Trophoblast cell (in vitro differentiated cells and primary cell): ENCODE data around the gene IL10.

Source experiments
- DNase-seq, 2 donors: peaks; one replicate each; pipeline ENCODE4 v3.0.0-alpha.2; 2016
- H2AFZ ChIP-seq: 2 replicates; pipeline ENCODE4 v1.6.1; 2013; ENCODE audit warnings: low read length, moderate library complexity, mild to moderate bottlenecking; ENCODE audit not compliant: insufficient read depth, poor library complexity
- H2AK5ac ChIP-seq: 2 replicates; pipeline ENCODE4 v1.6.1; 2013; ENCODE audit warnings: mild to moderate bottlenecking, low read length
- H2BK120ac ChIP-seq: 2 replicates; pipeline ENCODE4 v1.6.1; 2013; ENCODE audit warnings: low read length, mild to moderate bottlenecking, moderate library complexity; ENCODE audit not compliant: insufficient read depth, poor library complexity
- H2BK12ac ChIP-seq: 2 replicates; pipeline ENCODE4 v1.6.1; 2013; ENCODE audit warnings: mild to moderate bottlenecking, low read length, moderate library complexity
- H2BK5ac ChIP-seq: 2 replicates; pipeline ENCODE4 v1.6.1; 2013; ENCODE audit warnings: low read length, low read depth, moderate library complexity, mild to moderate bottlenecking; ENCODE audit not compliant: poor library complexity
- H3K14ac ChIP-seq: 2 replicates; pipeline ENCODE4 v1.6.1; 2013; ENCODE audit warnings: mild to moderate bottlenecking, low read length
- H3K18ac ChIP-seq: 2 replicates; pipeline ENCODE4 v1.6.1; 2013; ENCODE audit warnings: mild to moderate bottlenecking, low read length
- H3K23ac ChIP-seq: 2 replicates; pipeline ENCODE4 v1.6.1; 2013; ENCODE audit warnings: low read length
- H3K27ac ChIP-seq: 2 replicates; pipeline ENCODE4 v1.5.1; 2013; ENCODE audit warnings: low read depth, mild to moderate bottlenecking, inconsistent platforms, low read length, moderate library complexity
- H3K27me3 ChIP-seq: 2 replicates; pipeline ENCODE4 v1.6.1; 2013; ENCODE audit warnings: inconsistent platforms, mild to moderate bottlenecking, low read length, moderate library complexity; ENCODE audit not compliant: insufficient read depth
- H3K36me3 ChIP-seq, 2 experiments: 1 replicate in 1 of 2; 2 replicates in 1 of 2; pipeline ENCODE4 v1.6.1; 2013; ENCODE audit warnings: low read length in 2 of 2, mild to moderate bottlenecking in 2 of 2, moderate library complexity in 1 of 2; ENCODE audit not compliant: insufficient read depth in 2 of 2, control insufficient read depth in 1 of 2
- H3K4ac ChIP-seq: 2 replicates; pipeline ENCODE4 v1.6.1; 2013; ENCODE audit warnings: low read depth, mild to moderate bottlenecking, low read length, moderate library complexity
- H3K4me1 ChIP-seq, 2 experiments: 1 replicate in 1 of 2; 2 replicates in 1 of 2; pipeline ENCODE4 v1.6.1; 2013; ENCODE audit warnings: low read length in 2 of 2, mild to moderate bottlenecking in 2 of 2, moderate library complexity in 1 of 2; ENCODE audit not compliant: insufficient read depth in 2 of 2, control insufficient read depth in 1 of 2
- H3K4me2 ChIP-seq: 2 replicates; pipeline ENCODE4 v1.6.1; 2013; ENCODE audit warnings: inconsistent platforms, mild to moderate bottlenecking, low read length, moderate library complexity
- H3K4me3 ChIP-seq: 2 replicates; pipeline ENCODE4 v1.5.1; 2013; ENCODE audit warnings: mild to moderate bottlenecking, low read depth, low read length, inconsistent platforms
- H3K79me1 ChIP-seq: one replicate; pipeline ENCODE4 v1.6.1; 2013; ENCODE audit warnings: low read length
- H3K79me2 ChIP-seq: 2 replicates; pipeline ENCODE4 v1.6.1; 2013; ENCODE audit warnings: low read length, mild to moderate bottlenecking; ENCODE audit not compliant: control insufficient read depth, insufficient read depth, poor library complexity
- H3K9ac ChIP-seq: 2 replicates; pipeline ENCODE4 v1.6.1; 2013; ENCODE audit warnings: mild to moderate bottlenecking, low read length
- H3K9me3 ChIP-seq: 2 replicates; pipeline ENCODE4 v1.6.1; 2013; ENCODE audit warnings: low read depth, mild to moderate bottlenecking, control low read depth, inconsistent platforms, low read length; ENCODE audit not compliant: insufficient read depth
- H4K12ac ChIP-seq: 2 replicates; pipeline ENCODE4 v1.6.1; 2013; ENCODE audit warnings: low read depth, mild to moderate bottlenecking, low read length, moderate library complexity
- H4K8ac ChIP-seq: 2 replicates; pipeline ENCODE4 v1.6.1; 2013; ENCODE audit warnings: low read depth, mild to moderate bottlenecking, low read length, moderate library complexity
- H4K91ac ChIP-seq: one replicate; pipeline ENCODE4 v1.6.1; 2013; ENCODE audit warnings: low read depth, mild to moderate bottlenecking, low read length, moderate library complexity
- WGBS: extraction: QIAGEN DNeasy Blood & Tissue Kit; methylation state at CpG from one replicate; pipeline ENCODE4 v1.1.7; 2013; ENCODE audit warnings: missing lambda C conversion rate; ENCODE audit not compliant: insufficient read length, insufficient coverage; ENCODE audit errors: extremely low coverage; 5-methylcytosine and 5-hydroxymethylcytosine counted together

The IL10 gene

GRCh38 chr1:206787891-206788290 lies 15.6 kb upstream of the IL10 start:
- no peak overlapping the region for H3K4me3 ChIP-seq
- no peak overlapping the region for H2AFZ ChIP-seq
- no peak overlapping the region for H2BK12ac ChIP-seq
- H3K79me1 ChIP-seq = no peaks in the 10 kb centered on the region
- no peak overlapping the region for H3K4ac ChIP-seq
- no peak overlapping the region for H3K14ac ChIP-seq
- no peak overlapping the region for H3K4me2 ChIP-seq
- H3K23ac ChIP-seq = no peak overlapping the region
- H3K9me3 ChIP-seq = no peaks in the 10 kb centered on the region
- no peak overlapping the region for H2BK5ac ChIP-seq
- no peak overlapping the region for H2BK120ac ChIP-seq
- no peaks in the 10 kb centered on the region for H3K79me2 ChIP-seq
- H3K27me3 ChIP-seq = no peaks in the 10 kb centered on the region
- H3K36me3 ChIP-seq = no peaks in the 10 kb centered on the region
- no peak overlapping the region for H3K18ac ChIP-seq
- no peak for DNase-seq
- no peak overlapping the region for H3K9ac ChIP-seq
- H3K4me1 ChIP-seq = peaks cover 0 to 3% of the 10 kb centered on the region in 2 experiments
- H2AK5ac ChIP-seq = no peak overlapping the region
- H4K91ac ChIP-seq = no peak overlapping the region
- H4K12ac ChIP-seq = no peak overlapping the region
- no CpG with 5 or more reads among the region's 5 CpGs for WGBS
- no peak overlapping the region for H4K8ac ChIP-seq
- H3K27ac ChIP-seq = no peak overlapping the region

- H3K9me3 ChIP-seq = no peaks in the 10 kb centered on the region
- no peak overlapping the region for H3K4me2 ChIP-seq
- no CpG with 5 or more reads among the region's 5 CpGs for WGBS
- no peak overlapping the region for H2AFZ ChIP-seq
- H3K23ac ChIP-seq = no peak overlapping the region
- no peak overlapping the region for H3K14ac ChIP-seq
- no peak for DNase-seq
- no peak overlapping the region for H4K12ac ChIP-seq
- H3K4me3 ChIP-seq = no peak overlapping the region
- H4K91ac ChIP-seq = no peak overlapping the region
- H2BK120ac ChIP-seq = no peak overlapping the region
- no peak overlapping the region for H3K9ac ChIP-seq
- peaks cover 0 to 3% of the 10 kb centered on the region in 2 experiments for H3K4me1 ChIP-seq
- H3K4ac ChIP-seq = no peak overlapping the region
- H4K8ac ChIP-seq = no peak overlapping the region
- no peaks in the 10 kb centered on the region for H3K79me2 ChIP-seq
- no peaks in the 10 kb centered on the region for H3K27me3 ChIP-seq
- H3K18ac ChIP-seq = no peak overlapping the region
- H2BK5ac ChIP-seq = no peak overlapping the region
- no peak overlapping the region for H3K27ac ChIP-seq
- H3K79me1 ChIP-seq = no peaks in the 10 kb centered on the region
- H3K36me3 ChIP-seq = no peaks in the 10 kb centered on the region
- H2AK5ac ChIP-seq = no peak overlapping the region
- no peak overlapping the region for H2BK12ac ChIP-seq
These were observed 14.1 kb upstream of the IL10 start for GRCh38 chr1:206786212-206786886.

GRCh38 chr1:206785182-206785765 lies 13.0 kb upstream of the IL10 start:
- WGBS = no CpG with 5 or more reads among the region's 4 CpGs

DNA sequence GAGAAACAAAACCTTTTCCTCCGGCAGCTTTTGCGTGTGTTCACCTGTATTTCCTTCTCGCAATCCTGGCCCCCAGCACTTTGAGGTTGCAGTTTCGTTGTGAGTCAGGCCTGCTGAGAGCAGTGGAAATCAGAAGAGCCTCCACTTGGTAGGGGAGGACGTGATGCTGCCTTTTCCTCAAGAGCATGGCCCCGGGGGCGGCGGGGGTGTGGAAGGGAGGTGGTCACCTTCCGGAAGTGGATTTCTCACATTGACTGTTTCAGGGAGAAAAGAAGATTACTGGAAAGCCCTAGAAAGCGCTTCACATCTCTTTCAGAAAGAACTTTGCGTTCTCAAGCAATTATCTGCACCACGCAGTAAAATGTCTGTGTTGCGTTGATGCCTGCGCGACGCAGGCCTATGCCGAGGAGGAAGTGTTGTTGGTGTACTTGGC lies 12.2 kb upstream of the IL10 start:
- no CpG with 5 or more reads among the region's 17 CpGs for WGBS
- no peaks in the 10 kb centered on the region for H3K9me3 ChIP-seq
- DNase-seq = no peak
- H3K23ac ChIP-seq = no peak overlapping the region
- peaks cover 0 to 3% of the 10 kb centered on the region in 2 experiments for H3K4me1 ChIP-seq
- no peak overlapping the region for H3K4me3 ChIP-seq
- no peak overlapping the region for H2AFZ ChIP-seq
- H3K79me2 ChIP-seq = no peaks in the 10 kb centered on the region
- no peak overlapping the region for H2BK120ac ChIP-seq
- no peak overlapping the region for H2BK5ac ChIP-seq
- H3K4me2 ChIP-seq = no peak overlapping the region
- no peaks in the 10 kb centered on the region for H3K36me3 ChIP-seq
- no peak overlapping the region for H4K91ac ChIP-seq
- H3K9ac ChIP-seq = no peak overlapping the region
- H4K12ac ChIP-seq = no peak overlapping the region
- H3K4ac ChIP-seq = no peak overlapping the region
- H3K27ac ChIP-seq = no peak overlapping the region
- H3K79me1 ChIP-seq = no peaks in the 10 kb centered on the region
- H3K14ac ChIP-seq = no peak overlapping the region
- H2AK5ac ChIP-seq = no peak overlapping the region
- H3K18ac ChIP-seq = no peak overlapping the region
- no peak overlapping the region for H4K8ac ChIP-seq
- H3K27me3 ChIP-seq = no peaks in the 10 kb centered on the region
- no peak overlapping the region for H2BK12ac ChIP-seq

More at GRCh38 chr1:206785182-206785765, 13.0 kb upstream of the IL10 start:
- H4K12ac ChIP-seq = no peak overlapping the region
- H3K27ac ChIP-seq = no peak overlapping the region
- H2BK5ac ChIP-seq = no peak overlapping the region
- H2AFZ ChIP-seq = no peak overlapping the region
- H4K8ac ChIP-seq = no peak overlapping the region
- H3K27me3 ChIP-seq = no peaks in the 10 kb centered on the region
- no peaks in the 10 kb centered on the region for H3K79me2 ChIP-seq
- H2BK12ac ChIP-seq = no peak overlapping the region
- H3K36me3 ChIP-seq = no peaks in the 10 kb centered on the region
- no peaks in the 10 kb centered on the region for H3K9me3 ChIP-seq
- no peak overlapping the region for H3K4me2 ChIP-seq
- H3K4me3 ChIP-seq = no peak overlapping the region
- H3K14ac ChIP-seq = no peak overlapping the region
- DNase-seq = no peak
- H3K79me1 ChIP-seq = no peaks in the 10 kb centered on the region
- H4K91ac ChIP-seq = no peak overlapping the region
- no peak overlapping the region for H3K9ac ChIP-seq
- H3K4ac ChIP-seq = no peak overlapping the region
- no peak overlapping the region for H3K18ac ChIP-seq
- no peak overlapping the region for H3K23ac ChIP-seq
- no peak overlapping the region for H2BK120ac ChIP-seq
- H3K4me1 ChIP-seq = peaks cover 0 to 3% of the 10 kb centered on the region in 2 experiments
- no peak overlapping the region for H2AK5ac ChIP-seq
